ENCODE results near the gene STK38.

The STK38 gene

GRCh38 chr6:36563928-36564284 lies 16.6 kb upstream of the STK38 start:
- DNase-seq (ENCODE audit: low spot score), result no peak

GRCh38 chr6:36563237-36563927 lies 16.1 kb upstream of the STK38 start:
- DNase-seq (ENCODE audit: low spot score), result no peak

- no peak for DNase-seq (ENCODE audit: low spot score)
Measured at GRCh38 chr6:36560822-36561221, 13.5 kb upstream of the STK38 start.

- DNase-seq (ENCODE audit: low spot score), result no peak
Measured at GRCh38 chr6:36559011-36559793, 11.9 kb upstream of the STK38 start.

- no peak for DNase-seq (ENCODE audit: low spot score)
Measured at GRCh38 chr6:36556281-36556680, 9.0 kb upstream of the STK38 start.

- DNase-seq (ENCODE audit: low spot score), result no peak
Measured at GRCh38 chr6:36555750-36556252, 8.5 kb upstream of the STK38 start.

- no peak for DNase-seq (ENCODE audit: low spot score)
Measured at GRCh38 chr6:36550473-36551000, 3.3 kb upstream of the STK38 start.

GRCh38 chr6:36548401-36548743 lies 1.1 kb upstream of the STK38 start:
- no peak for DNase-seq (ENCODE audit: low spot score)

GRCh38 chr6:36547646-36548400 lies 544 bp upstream of the STK38 start:
- no peak for DNase-seq (ENCODE audit: low spot score)

- peak; percentile 46 for DNase-seq (ENCODE audit: low spot score)
Measured at GRCh38 chr6:36546308-36546919, 865 bp downstream of the STK38 start.

- DNase-seq (ENCODE audit: low spot score), result no peak
Measured at GRCh38 chr6:36545767-36546307, 1.4 kb downstream of the STK38 start.

GRCh38 chr6:36544228-36544627 lies 3.1 kb downstream of the STK38 start:
- no peak for DNase-seq (ENCODE audit: low spot score)

- DNase-seq (ENCODE audit: low spot score), result no peak
Measured at GRCh38 chr6:36542041-36542440, 5.2 kb downstream of the STK38 start.

- no peak for DNase-seq (ENCODE audit: low spot score)
Measured at GRCh38 chr6:36539814-36540568, 7.3 kb downstream of the STK38 start.

- DNase-seq (ENCODE audit: low spot score), result no peak
Measured at GRCh38 chr6:36536873-36537547, 10.3 kb downstream of the STK38 start.

GRCh38 chr6:36533321-36533720 lies 14.0 kb downstream of the STK38 start:
- DNase-seq (ENCODE audit: low spot score), result no peak

- DNase-seq (ENCODE audit: low spot score), result no peak
Measured at GRCh38 chr6:36526066-36526465, 21.2 kb downstream of the STK38 start.

GRCh38 chr6:36525346-36525745 lies 21.9 kb downstream of the STK38 start:
- no peak for DNase-seq (ENCODE audit: low spot score)

- no peak for DNase-seq (ENCODE audit: low spot score)
Measured at GRCh38 chr6:36524871-36525270, 22.4 kb downstream of the STK38 start.

- no peak for DNase-seq (ENCODE audit: low spot score)
Measured at GRCh38 chr6:36523936-36524499, 23.3 kb downstream of the STK38 start.

All from ecto neural progenitor cell (in vitro differentiated cells).